Measurements from ENCODE around the gene UBL4B. TPM values are rescaled to one million over a fixed set of nuclear protein-coding genes. Genes with fewer than 3 reads are reported as not detected.

The UBL4B gene
- total and polyA plus RNA-seq, 7 donors = 0.06 to 0.20 (median 0.19) TPM; not detected in 4

DNA sequence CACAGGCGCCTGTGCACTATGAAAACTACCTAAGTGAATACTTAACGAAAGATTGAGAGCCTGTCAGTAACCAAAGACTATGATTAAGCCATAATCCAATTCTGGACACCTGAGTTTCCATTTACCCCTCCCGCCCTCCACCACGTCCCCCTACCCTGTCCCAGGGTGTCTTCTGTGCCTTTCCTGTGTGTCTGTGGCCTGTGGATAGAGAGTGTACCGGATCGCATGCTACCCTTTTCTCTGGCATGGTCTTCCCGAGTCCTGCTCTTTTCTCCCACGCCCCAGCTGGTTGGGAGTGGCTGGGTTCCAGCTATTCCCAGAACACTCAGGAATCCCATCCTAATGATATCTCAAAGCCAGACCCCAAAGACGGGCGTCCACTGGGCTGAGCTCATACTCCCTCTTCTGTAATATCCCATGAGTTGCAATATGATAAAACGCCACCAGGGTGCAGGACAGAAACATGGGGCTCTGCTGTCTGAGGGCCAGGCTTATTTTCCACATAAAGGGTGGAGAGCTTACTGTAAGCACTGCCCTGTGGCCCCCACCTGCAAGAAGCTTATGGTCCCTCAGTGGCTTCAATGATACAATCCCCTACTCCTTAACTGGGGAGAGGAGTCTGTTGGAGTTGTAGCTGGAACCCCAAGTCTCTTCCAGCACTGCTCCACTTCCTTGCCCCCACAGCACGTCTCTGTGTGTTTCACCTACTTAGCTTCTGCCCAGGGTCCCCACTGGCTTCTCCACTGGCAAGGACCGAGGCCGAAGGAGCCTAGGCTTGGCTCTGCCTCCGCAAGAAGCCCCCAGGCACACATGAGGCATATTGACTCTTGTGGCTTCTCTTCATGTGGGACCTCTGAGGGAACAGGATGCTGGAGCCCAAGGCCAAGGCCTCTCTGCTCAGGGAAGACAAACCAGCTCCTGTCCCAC, 24.2 kb upstream of the UBL4B start:
- no peak overlapping the region for H3K4me3 ChIP-seq
- DNase-seq = peak in 1 of 2 donors; percentile 47
- peak; percentile 61 to 77 (median 74) for ATAC-seq
- no peaks in the 10 kb centered on the region for H3K9me3 ChIP-seq
- intact Hi-C loops (cut with DNase I) = no loop called here
- TF ChIP-seq, protein P1, sequence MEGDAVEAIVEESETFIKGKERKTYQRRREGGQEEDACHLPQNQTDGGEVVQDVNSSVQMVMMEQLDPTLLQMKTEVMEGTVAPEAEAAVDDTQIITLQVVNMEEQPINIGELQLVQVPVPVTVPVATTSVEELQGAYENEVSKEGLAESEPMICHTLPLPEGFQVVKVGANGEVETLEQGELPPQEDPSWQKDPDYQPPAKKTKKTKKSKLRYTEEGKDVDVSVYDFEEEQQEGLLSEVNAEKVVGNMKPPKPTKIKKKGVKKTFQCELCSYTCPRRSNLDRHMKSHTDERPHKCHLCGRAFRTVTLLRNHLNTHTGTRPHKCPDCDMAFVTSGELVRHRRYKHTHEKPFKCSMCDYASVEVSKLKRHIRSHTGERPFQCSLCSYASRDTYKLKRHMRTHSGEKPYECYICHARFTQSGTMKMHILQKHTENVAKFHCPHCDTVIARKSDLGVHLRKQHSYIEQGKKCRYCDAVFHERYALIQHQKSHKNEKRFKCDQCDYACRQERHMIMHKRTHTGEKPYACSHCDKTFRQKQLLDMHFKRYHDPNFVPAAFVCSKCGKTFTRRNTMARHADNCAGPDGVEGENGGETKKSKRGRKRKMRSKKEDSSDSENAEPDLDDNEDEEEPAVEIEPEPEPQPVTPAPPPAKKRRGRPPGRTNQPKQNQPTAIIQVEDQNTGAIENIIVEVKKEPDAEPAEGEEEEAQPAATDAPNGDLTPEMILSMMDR (IDR thresholded peaks at IDR 0.05) = peak; percentile 69
- WGBS, 3 donors = 53 to 57% (median 56%) methylated on average over 15 of the region's 15 CpGs
- H3K36me3 ChIP-seq (ENCODE audit: insufficient read depth in 1 of 2, low read depth in 1 of 2) = no peaks in the 10 kb centered on the region
- peaks cover 0 to 45% (median 13%) of the 10 kb centered on the region in 3 donors for H3K27me3 ChIP-seq (ENCODE audit: insufficient read depth in 3 of 3, low read length in 2 of 3)
- H3K27ac ChIP-seq = no peak overlapping the region
- peaks cover 6% of the 10 kb centered on the region for H3K4me1 ChIP-seq

DNA sequence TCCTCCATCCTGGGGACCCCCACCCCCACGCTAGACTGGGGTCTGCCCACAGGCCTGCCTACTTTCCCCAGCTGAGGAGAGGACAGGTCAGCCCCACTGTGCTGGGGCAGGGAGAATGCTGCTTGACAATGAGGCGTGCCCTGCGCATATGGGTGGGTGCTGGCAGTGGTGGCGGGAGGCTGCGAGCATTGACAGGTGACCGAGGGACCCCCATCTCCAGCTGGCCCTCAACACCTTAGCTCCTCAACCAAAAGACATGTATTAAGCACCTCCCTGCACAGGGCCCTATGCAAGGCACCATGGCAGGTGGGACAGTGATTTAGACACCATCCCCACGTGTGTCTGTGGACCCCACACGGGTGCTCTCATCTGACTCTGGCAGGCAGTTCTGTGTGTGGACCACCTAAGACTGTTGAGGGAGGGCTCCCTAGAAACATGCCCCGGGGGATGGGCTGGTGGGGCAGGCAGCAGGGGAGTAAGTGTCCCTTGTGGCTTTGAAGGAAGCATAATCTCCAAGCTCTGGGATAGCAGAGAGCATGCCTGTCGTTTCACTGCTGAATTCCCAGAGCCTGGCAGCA, 23.4 kb upstream of the UBL4B start:
- Histone ChIP-seq H3K9me3 (no peaks in the 10 kb centered on the region), H3K4me3 (no peak overlapping the region), H3K27me3 (ENCODE audit: insufficient read depth in 3 of 3, low read length in 2 of 3) (peaks cover 0 to 39% (median 10%) of the 10 kb centered on the region in 3 donors), H3K27ac (no peak overlapping the region), H3K36me3 (ENCODE audit: insufficient read depth in 1 of 2, low read depth in 1 of 2) (no peaks in the 10 kb centered on the region), H3K4me1 (peaks cover 5% of the 10 kb centered on the region)
- TF ChIP-seq, protein P1 (IDR thresholded peaks at IDR 0.05) = no peak
- intact Hi-C loops (cut with DNase I) = no loop called here
- DNase-seq (peak in 1 of 2 donors; percentile 43), ATAC-seq (no peak)
- WGBS, 3 donors = 79 to 83% (median 80%) methylated on average over 10 of the region's 10 CpGs

DNA sequence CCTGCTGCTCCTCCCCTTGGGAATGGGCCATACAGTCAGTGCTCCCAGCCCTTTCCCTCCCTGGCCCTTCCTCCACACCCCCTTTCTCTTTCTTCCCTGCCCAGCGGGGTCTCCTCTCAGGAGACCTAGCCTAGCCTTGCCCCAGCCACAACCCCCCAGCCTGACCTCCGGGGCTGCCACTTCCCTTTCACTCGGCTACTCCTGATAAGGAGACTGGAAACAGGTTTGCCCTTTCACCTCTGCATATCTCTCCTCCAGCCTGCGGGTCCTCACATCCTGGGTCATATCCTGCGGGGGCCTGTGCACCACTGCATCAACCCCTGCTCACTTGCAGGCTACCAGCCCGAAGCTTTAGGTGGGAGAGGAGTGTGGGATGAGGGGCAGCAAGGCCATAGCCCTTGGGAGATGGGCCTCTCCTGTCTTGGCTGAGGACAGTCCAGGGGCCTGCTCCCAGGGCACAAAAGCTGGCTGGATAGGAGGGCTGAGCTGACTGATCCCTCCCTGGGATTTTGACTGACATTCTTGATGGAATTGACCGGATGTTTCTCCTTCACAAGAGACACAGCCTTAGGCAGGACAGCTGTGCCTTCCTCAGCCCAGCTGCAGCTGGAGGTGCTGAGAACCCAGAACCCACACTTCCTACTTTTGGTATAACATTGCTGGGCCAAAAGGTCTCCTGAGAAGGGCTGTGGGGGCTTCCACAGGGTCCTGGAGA, 22.5 kb upstream of the UBL4B start:
- ATAC-seq (no peak), DNase-seq (peak in 1 of 2 donors; percentile 26)
- Histone ChIP-seq H3K36me3 (ENCODE audit: insufficient read depth in 1 of 2, low read depth in 1 of 2) (no peaks in the 10 kb centered on the region), H3K4me3 (no peak overlapping the region), H3K4me1 (no peaks in the 10 kb centered on the region), H3K9me3 (no peaks in the 10 kb centered on the region), H3K27me3 (ENCODE audit: insufficient read depth in 3 of 3, low read length in 2 of 3) (peaks cover 0 to 30% (median 3%) of the 10 kb centered on the region in 3 donors), H3K27ac (no peak overlapping the region)
- WGBS, 3 donors = 60 to 67% (median 63%) methylated on average over 7 of the region's 7 CpGs
- TF ChIP-seq, protein P1 (IDR thresholded peaks at IDR 0.05) = no peak
- intact Hi-C loops (cut with DNase I) = no loop called here

DNA sequence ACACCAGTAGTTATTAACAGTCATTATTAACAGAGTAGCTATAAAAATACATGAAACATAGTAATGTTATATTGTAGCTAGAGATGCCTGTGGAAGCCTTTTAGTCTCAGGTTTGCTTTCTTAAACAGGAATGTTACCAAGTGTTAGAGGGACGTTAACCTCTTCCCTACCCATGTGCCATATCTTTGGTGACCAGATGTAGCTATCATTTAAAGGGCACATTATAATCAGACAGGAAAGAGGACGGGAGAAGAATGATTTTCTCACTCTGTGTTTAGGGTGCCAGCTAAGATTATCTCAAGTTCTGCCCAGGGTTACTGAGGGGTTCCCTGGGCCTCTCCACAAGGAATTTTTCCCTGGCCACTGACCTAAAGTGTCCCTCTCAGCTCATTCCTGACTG, 20.9 kb upstream of the UBL4B start:
- no peak overlapping the region for H3K4me3 ChIP-seq
- intact Hi-C loops (cut with DNase I) = no loop called here
- no peaks in the 10 kb centered on the region for H3K36me3 ChIP-seq (ENCODE audit: insufficient read depth in 1 of 2, low read depth in 1 of 2)
- no peaks in the 10 kb centered on the region for H3K4me1 ChIP-seq
- no peaks in the 10 kb centered on the region for H3K9me3 ChIP-seq
- H3K27ac ChIP-seq = no peak overlapping the region
- WGBS, 3 donors = 56 to 67% (median 60%) methylated on average over 2 of the region's 2 CpGs
- ATAC-seq (no peak), DNase-seq (no peak)
- TF ChIP-seq, protein P1 (IDR thresholded peaks at IDR 0.05) = no peak
- peaks cover 0 to 17% (median 1%) of the 10 kb centered on the region in 3 donors for H3K27me3 ChIP-seq (ENCODE audit: insufficient read depth in 3 of 3, low read length in 2 of 3)
